AG04449 (cell line): ENCODE results near the gene AHNAK.
A peak's percentile ranks its signal among the peaks of the same experiment; 100 is the strongest.
"Not testable (repeated sequence)": the region's sequence is repeated elsewhere in the genome, so short reads cannot be mapped to it uniquely, and the experiment has no call there.

Source experiments
- CTCF ChIA-PET: fragments of 350-600 bp; formaldehyde crosslinking; extraction: SDS; loops from one replicate; lab custom pipeline; 2021; ENCODE audit warnings: antibody characterized with exemption; lab: Yijun Ruan, JAX
- POLR2A ChIA-PET: fragments of 400-600, 350-600 bp; formaldehyde crosslinking; extraction: SDS; loops from one replicate; lab custom pipeline; 2020; ENCODE audit warnings: antibody characterized with exemption, inconsistent platforms; lab: Yijun Ruan, JAX
- DNase-seq: peaks from one replicate; pipeline ENCODE4 v3.0.0-alpha.2; 2010; ENCODE audit warnings: low read depth, low spot score
- H3K4me3 ChIP-seq: 2 replicates; pipeline ENCODE4 v1.5.1; 2011; ENCODE audit warnings: low read depth, mild to moderate bottlenecking, control low read depth, low read length
- TF ChIP-seq, protein P1 (sequence below): IDR thresholded peaks from one replicate; pipeline ENCODE4 v1.5.1; 2011; ENCODE audit warnings: mild to moderate bottlenecking, moderate library complexity, low read length, control low read depth, inconsistent platforms; ENCODE audit not compliant: insufficient read depth; ENCODE audit errors: missing control alignments

Gene AHNAK

DNA sequence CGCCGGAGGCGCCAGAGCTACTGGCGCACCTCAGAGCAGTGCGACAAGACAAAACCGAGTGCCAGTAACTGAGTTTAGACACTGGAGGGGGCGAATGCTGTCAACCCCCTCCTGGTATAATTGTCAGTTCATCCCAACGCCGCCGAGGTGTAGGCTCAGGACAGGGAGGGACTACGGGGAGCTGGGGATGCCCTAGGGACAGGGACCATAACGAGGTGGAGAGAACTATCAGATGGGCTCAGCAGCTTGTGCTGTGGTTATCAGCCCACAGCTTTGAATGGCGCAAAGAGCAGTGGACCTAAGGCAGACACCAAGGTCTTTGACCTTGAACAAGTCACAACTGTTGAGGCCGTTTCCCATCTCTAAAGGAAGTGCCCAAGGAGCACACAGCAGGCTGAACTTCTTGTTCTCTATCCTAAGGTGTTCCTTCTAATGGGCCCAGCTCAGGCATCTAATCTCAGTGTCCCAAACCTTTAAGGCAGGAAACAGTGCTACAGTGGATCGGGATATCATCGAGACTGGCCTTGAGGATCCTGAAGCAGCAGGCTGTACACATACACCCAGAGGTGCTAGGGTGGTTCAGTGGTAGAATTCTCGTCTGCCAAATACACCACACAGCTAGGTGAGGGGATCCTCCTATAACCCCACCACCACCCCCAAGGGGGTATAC is 45.7 kb upstream of the AHNAK start:
- DNase-seq: no peak
- H3K4me3 ChIP-seq: peak overlapping the region; percentile 66
- TF ChIP-seq, protein P1, sequence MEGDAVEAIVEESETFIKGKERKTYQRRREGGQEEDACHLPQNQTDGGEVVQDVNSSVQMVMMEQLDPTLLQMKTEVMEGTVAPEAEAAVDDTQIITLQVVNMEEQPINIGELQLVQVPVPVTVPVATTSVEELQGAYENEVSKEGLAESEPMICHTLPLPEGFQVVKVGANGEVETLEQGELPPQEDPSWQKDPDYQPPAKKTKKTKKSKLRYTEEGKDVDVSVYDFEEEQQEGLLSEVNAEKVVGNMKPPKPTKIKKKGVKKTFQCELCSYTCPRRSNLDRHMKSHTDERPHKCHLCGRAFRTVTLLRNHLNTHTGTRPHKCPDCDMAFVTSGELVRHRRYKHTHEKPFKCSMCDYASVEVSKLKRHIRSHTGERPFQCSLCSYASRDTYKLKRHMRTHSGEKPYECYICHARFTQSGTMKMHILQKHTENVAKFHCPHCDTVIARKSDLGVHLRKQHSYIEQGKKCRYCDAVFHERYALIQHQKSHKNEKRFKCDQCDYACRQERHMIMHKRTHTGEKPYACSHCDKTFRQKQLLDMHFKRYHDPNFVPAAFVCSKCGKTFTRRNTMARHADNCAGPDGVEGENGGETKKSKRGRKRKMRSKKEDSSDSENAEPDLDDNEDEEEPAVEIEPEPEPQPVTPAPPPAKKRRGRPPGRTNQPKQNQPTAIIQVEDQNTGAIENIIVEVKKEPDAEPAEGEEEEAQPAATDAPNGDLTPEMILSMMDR: no peak
- ChIA-PET POLR2A (interaction anchor here (0.6 to 3.1 kb wide), 30 partner anchors 9 to 280 kb away, joined by 3 to 65 read pairs (median 6); partner anchors contain the start of genes AHNAK, B3GAT3, C11orf98 and CSKMT), CTCF (interaction anchor here (0.7 to 6.8 kb wide), 25 partner anchors 9 to 271 kb away, joined by 3 to 95 read pairs (median 4); partner anchors contain the start of genes B3GAT3, C11orf98, CSKMT and EEF1G)

DNA sequence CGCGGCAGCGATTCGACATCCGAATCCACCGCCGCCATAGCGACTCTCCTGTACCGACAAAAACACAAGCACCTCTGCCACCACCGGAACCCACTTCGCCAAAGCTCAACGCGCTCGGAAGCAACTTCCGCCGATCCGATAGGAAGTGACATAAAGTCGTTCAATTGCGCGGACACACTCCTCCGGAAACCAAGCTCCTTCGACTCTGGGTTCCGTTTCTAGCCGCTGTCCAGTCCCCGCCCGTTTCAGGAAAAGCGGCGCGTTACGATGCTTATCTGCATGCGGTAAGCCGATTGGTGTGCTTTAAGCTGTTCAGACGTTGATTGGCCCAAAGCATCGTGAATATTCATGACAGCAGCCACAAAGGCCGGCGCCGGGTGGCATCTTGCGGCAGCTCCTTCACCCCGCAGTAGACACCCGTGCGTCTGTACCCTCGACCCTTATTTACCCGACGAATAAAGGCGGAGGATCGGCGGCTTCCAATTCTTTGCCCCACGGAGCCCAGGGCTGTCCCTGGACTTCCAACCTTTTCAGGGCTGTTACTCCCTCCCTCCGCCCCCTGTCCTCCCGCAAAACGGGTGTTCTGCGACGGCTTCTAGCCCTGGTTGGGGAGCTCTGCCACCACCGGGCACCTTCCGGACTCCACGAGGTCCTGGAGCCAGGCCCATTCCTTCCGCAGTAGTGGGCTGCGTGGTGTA is 45.0 kb upstream of the AHNAK start, which contains the start of gene TUT1:
Gene TUT1 (minus strand): TSS at position 76 of the 698 bp plus-strand sequence. CDS start 38 bp downstream, at position 38.
- CTCF ChIA-PET: interaction anchor here (0.7 to 6.8 kb wide), 25 partner anchors 10 to 271 kb away, joined by 3 to 95 read pairs (median 4); partner anchors contain the start of genes B3GAT3, C11orf98, CSKMT and EEF1G

GRCh38 chr11:62588966-62589637 is 42.5 kb upstream of the AHNAK start:
- H3K4me3 ChIP-seq: no peak overlapping the region
- ChIA-PET POLR2A (interaction anchor here (0.6 kb wide), 1 partner anchor 109 kb away, joined by 3 read pairs; no protein-coding TSS in a partner anchor), CTCF (interaction anchor here (1.1 to 2.5 kb wide), 4 partner anchors 15 to 164 kb away, joined by 4 to 9 read pairs (median 5); partner anchors contain the start of genes B3GAT3 and EEF1G)
- TF ChIP-seq, protein P1: peak; percentile 16
- DNase-seq: no peak

More for the DNA sequence above, 45.0 kb upstream of the AHNAK start, which contains the start of gene TUT1:
- POLR2A ChIA-PET: interaction anchor here (0.6 to 3.1 kb wide), 38 partner anchors 9 to 290 kb away, joined by 3 to 65 read pairs (median 5); partner anchors contain the start of genes AHNAK, B3GAT3, C11orf98 and CSKMT
- peak within 1 kb of the TSS; percentile 77 for H3K4me3 ChIP-seq
- TF ChIP-seq, protein P1: no peak
- DNase-seq: peak; percentile 97

DNA sequence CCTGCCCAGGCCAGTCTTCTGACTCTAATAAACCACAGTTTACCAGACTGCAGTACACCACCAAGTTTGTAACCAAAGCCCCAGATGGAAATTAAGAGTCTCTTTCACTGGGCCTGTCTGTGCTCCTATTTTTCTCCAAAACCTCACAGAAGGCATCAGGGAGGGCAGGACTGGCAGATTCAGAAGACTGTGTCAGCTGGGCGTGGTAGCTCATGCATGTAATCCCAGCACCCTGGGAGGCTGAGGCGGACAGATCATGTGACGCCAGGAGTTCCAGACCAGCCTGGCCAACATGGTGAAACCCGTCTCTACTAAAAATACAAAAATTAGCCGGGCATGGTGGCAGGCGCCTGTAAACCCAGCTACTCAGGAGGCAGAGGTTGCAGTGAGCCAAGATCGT is 38.8 kb upstream of the AHNAK start:
- not testable (repeated sequence) for DNase-seq
- POLR2A ChIA-PET: interaction anchor here (3.1 kb wide), 1 partner anchor 11 kb away, joined by 8 read pairs; the partner anchor contains the start of gene EEF1G
- CTCF ChIA-PET: interaction anchor here (1.4 to 2.5 kb wide), 2 partner anchors 10 to 191 kb away, joined by 6 to 7 read pairs; no protein-coding TSS in a partner anchor

DNA sequence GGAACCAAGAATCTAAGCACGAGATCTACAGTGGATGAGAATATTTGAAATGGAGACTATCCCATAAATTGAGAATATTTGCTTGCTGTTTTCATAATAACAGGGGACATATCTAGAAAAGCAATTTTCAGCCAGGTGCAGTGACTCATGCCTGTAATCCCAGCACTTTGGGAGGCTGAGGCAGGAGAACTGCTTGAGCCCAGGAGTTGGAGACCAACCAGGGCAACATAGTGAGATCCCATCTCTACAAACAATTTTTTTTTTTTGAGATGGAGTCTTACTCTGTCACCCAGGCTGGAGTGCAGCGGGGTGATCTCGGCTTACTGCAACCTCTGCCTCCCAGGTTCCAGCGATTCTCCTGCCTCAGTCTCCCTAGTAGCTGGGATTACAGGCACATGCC is 35.1 kb upstream of the AHNAK start:
- not testable (repeated sequence) for DNase-seq
- ChIA-PET CTCF (interaction anchor here (1.3 to 2.4 kb wide), 2 partner anchors 10 to 13 kb away, joined by 4 to 8 read pairs; partner anchors contain the start of gene TUT1), POLR2A (interaction anchor here (1.1 to 1.6 kb wide), 2 partner anchors 8 to 20 kb away, joined by 3 to 4 read pairs; partner anchors contain the start of genes EEF1G and MTA2)

More for the DNA sequence above, 38.8 kb upstream of the AHNAK start:
- not testable (repeated sequence) for H3K4me3 ChIP-seq

DNA sequence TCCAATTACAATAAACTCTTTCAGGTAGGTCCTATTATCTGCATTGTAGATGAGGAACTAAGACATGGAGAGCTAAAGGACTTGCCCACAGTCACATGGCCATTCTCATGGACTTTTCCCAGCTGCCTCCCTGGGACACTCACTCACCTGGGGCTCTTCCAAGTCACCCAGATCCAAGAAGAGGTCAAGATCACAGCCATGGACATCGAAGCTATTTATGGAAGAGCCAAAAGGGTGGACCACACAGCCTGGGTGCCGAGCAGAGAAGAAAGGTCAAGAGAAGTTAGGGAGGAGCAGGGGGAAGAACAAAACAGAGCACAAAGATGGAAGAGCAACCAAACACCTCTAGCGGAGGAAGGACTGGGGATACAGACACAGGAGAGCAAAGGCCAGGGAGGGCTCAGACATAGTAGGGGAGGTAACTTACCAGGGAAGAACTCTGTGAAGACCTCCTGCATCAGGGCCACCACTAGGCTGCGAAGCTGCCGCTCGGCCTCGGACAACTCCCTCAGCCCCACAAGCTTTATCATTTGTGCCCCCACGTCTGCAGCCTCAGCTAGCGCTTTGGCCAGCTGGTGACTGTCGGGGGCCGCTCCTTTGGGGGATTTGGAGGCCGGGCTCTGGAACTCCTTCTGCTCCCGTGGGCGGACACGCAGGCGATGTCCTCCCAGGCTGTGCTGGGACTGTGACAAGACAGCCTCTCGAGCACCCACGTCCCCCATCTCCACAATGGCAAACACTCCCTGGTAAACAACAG is 34.5 kb upstream of the AHNAK start:
- TF ChIP-seq, protein P1: no peak
- CTCF ChIA-PET: interaction anchor here (1.3 to 2.4 kb wide), 3 partner anchors 10 to 157 kb away, joined by 4 to 8 read pairs (median 5); partner anchors contain the start of gene TUT1
- no peak for DNase-seq
- H3K4me3 ChIP-seq: no peak overlapping the region
- POLR2A ChIA-PET: interaction anchor here (1.1 to 3.0 kb wide), 2 partner anchors 11 to 21 kb away, joined by 3 to 16 read pairs; partner anchors contain the start of genes MTA2 and TUT1

More for the DNA sequence above, 35.1 kb upstream of the AHNAK start:
- H3K4me3 ChIP-seq: not testable (repeated sequence)
